Suprapubic skin (tissue), 3 donors: Measurements from ENCODE around the gene ADCY4.

ENCODE experiments used
- CTCF ChIP-seq, 2 donors: fragments of 200-600 bp in 1 of 2; fragments of 450-650 bp in 1 of 2; sonication (generic) in 1 of 2; IDR thresholded peaks; one replicate each; pipeline ENCODE4 v1.5.1; 2016 to 2019; ENCODE audit warnings: antibody characterized with exemption in 2 of 2, mild to moderate bottlenecking in 1 of 2, moderate library complexity in 1 of 2
- EP300 ChIP-seq: sonication (generic); formaldehyde crosslinking; IDR thresholded peaks from one replicate; pipeline ENCODE4 v1.6.1; 2017; ENCODE audit warnings: antibody characterized with exemption
- POLR2A ChIP-seq, 2 donors: fragments of 450-650 bp; IDR thresholded peaks; one replicate each; pipeline ENCODE4 v1.6.1; 2017; ENCODE audit warnings: antibody characterized with exemption in 2 of 2, mild to moderate bottlenecking in 2 of 2, moderate library complexity in 2 of 2

- TF ChIP-seq CTCF (IDR thresholded peaks at IDR 0.05) = no peak
- no peak for TF ChIP-seq POLR2A (IDR thresholded peaks at IDR 0.05)
- no peak for TF ChIP-seq EP300
Measured at GRCh38 chr14:24271834-24272263, 63.0 kb downstream of the ADCY4 start.
